Measurements from ENCODE around the gene IL17B. TPM values are rescaled to one million over a fixed set of nuclear protein-coding genes. Genes with fewer than 3 reads are reported as not detected.

The IL17B gene
- total RNA-seq, 1 donor from 2014 or later: not detected

- no peak for TF ChIP-seq CTCF (conservative IDR thresholded peaks at IDR 0.05; ENCODE audit: low read depth, low read length)
- no peak for DNase-seq (ENCODE audit: low read depth)
- no peak overlapping the region for H3K4me3 ChIP-seq (ENCODE audit: low read depth, low read length)
Measured at GRCh38 chr5:149423794-149424268, 44.7 kb upstream of the IL17B start.

- TF ChIP-seq CTCF (conservative IDR thresholded peaks at IDR 0.05; ENCODE audit: low read depth, low read length): no peak
- no peak for DNase-seq (ENCODE audit: low read depth)
- H3K4me3 ChIP-seq (ENCODE audit: low read depth, low read length): no peak overlapping the region
Measured at GRCh38 chr5:149423049-149423793, 44.1 kb upstream of the IL17B start.

- no peak for TF ChIP-seq CTCF (conservative IDR thresholded peaks at IDR 0.05; ENCODE audit: low read depth, low read length)
- H3K4me3 ChIP-seq (ENCODE audit: low read depth, low read length): no peak overlapping the region
- DNase-seq (ENCODE audit: low read depth): no peak
Measured at GRCh38 chr5:149422366-149423048, 43.4 kb upstream of the IL17B start.

- no peak for DNase-seq (ENCODE audit: low read depth)
- no peak for TF ChIP-seq CTCF (conservative IDR thresholded peaks at IDR 0.05; ENCODE audit: low read depth, low read length)
Measured at GRCh38 chr5:149421834-149422233, 42.7 kb upstream of the IL17B start.

GRCh38 chr5:149421372-149421685 is 42.2 kb upstream of the IL17B start:
- H3K4me3 ChIP-seq (ENCODE audit: low read depth, low read length): no peak overlapping the region
- no peak for TF ChIP-seq CTCF (conservative IDR thresholded peaks at IDR 0.05; ENCODE audit: low read depth, low read length)
- DNase-seq (ENCODE audit: low read depth): no peak

More at GRCh38 chr5:149421834-149422233, 42.7 kb upstream of the IL17B start:
- no peak overlapping the region for H3K4me3 ChIP-seq (ENCODE audit: low read depth, low read length)

GRCh38 chr5:149420545-149421371 is 41.7 kb upstream of the IL17B start:
- H3K4me3 ChIP-seq (ENCODE audit: low read depth, low read length): no peak overlapping the region
- no peak for DNase-seq (ENCODE audit: low read depth)
- TF ChIP-seq CTCF (conservative IDR thresholded peaks at IDR 0.05; ENCODE audit: low read depth, low read length): no peak
